NCI-H2171 treated with DMSO at 0.1 percent for 48 hours (cell line): ENCODE results near the gene KCNJ3.

ENCODE experiments used
- DNase-seq: peaks from one replicate; lab custom pipeline; 2025; lab: John Stamatoyannopoulos, UW

Gene KCNJ3

GRCh38 chr2:154698296-154698720 is at the start of gene KCNJ3:
Gene KCNJ3 (plus strand): TSS chr2:154698695. CDS start chr2:154698776, 81 bp downstream.
- no peak for DNase-seq

GRCh38 chr2:154655499-154655898 is 43.0 kb upstream of the KCNJ3 start:
- no peak for DNase-seq

- DNase-seq: no peak
Observed at GRCh38 chr2:154658854-154659253, 39.6 kb upstream of the KCNJ3 start.

GRCh38 chr2:154664248-154664647 is 34.2 kb upstream of the KCNJ3 start:
- no peak for DNase-seq

- DNase-seq: no peak
Observed at GRCh38 chr2:154670083-154670482, 28.4 kb upstream of the KCNJ3 start.

- DNase-seq: no peak
Observed at GRCh38 chr2:154673694-154674093, 24.8 kb upstream of the KCNJ3 start.

GRCh38 chr2:154677401-154677800 is 21.1 kb upstream of the KCNJ3 start:
- no peak for DNase-seq

- DNase-seq: no peak
Observed at GRCh38 chr2:154681741-154682140, 16.8 kb upstream of the KCNJ3 start.

GRCh38 chr2:154686162-154686561 is 12.3 kb upstream of the KCNJ3 start:
- no peak for DNase-seq

GRCh38 chr2:154688373-154688772 is 10.1 kb upstream of the KCNJ3 start:
- no peak for DNase-seq

- DNase-seq: no peak
Observed at GRCh38 chr2:154689158-154689557, 9.3 kb upstream of the KCNJ3 start.

- DNase-seq: no peak
Observed at GRCh38 chr2:154692927-154693326, 5.6 kb upstream of the KCNJ3 start.

- peak; percentile 10 for DNase-seq
Observed at GRCh38 chr2:154693741-154694340, 4.7 kb upstream of the KCNJ3 start.

- DNase-seq: no peak
Observed at GRCh38 chr2:154694881-154695280, 3.6 kb upstream of the KCNJ3 start.

- DNase-seq: peak; percentile 30
Observed at GRCh38 chr2:154696369-154696768, 2.1 kb upstream of the KCNJ3 start.

GRCh38 chr2:154696810-154697417 is 1.6 kb upstream of the KCNJ3 start:
- peak; percentile 75 for DNase-seq

GRCh38 chr2:154697418-154698252 is 860 bp upstream of the KCNJ3 start:
- DNase-seq: peak; percentile 90

GRCh38 chr2:154698721-154699574 is 453 bp downstream of the KCNJ3 start:
- peak; percentile 85 for DNase-seq

GRCh38 chr2:154699575-154699930 is 1.1 kb downstream of the KCNJ3 start:
- DNase-seq: peak; percentile 85

GRCh38 chr2:154700136-154700535 is 1.6 kb downstream of the KCNJ3 start:
- peak; percentile 81 for DNase-seq

GRCh38 chr2:154704991-154705390 is 6.5 kb downstream of the KCNJ3 start:
- peak; percentile 39 for DNase-seq

GRCh38 chr2:154706660-154707059 is 8.2 kb downstream of the KCNJ3 start:
- DNase-seq: peak; percentile 37
